ENCODE measurements around the gene LSM14A.

GRCh38 chr19:34217952-34218817 is 45.9 kb downstream of the LSM14A start:
- TF ChIP-seq GABPB1 (CRISPR knock-in tag; IDR thresholded peaks at IDR 0.05) (no peak), HMGXB4 (CRISPR knock-in tag; IDR thresholded peaks at IDR 0.05) (no peak), ZNF423 (CRISPR knock-in tag; IDR thresholded peaks at IDR 0.05) (no peak), CTCF (IDR thresholded peaks at IDR 0.05) (no peak), TP53 (CRISPR knock-in tag; IDR thresholded peaks at IDR 0.05) (no peak), SP1 (CRISPR knock-in tag; conservative IDR thresholded peaks at IDR 0.05) (no peak)
- TF ChIP-seq, protein P1, sequence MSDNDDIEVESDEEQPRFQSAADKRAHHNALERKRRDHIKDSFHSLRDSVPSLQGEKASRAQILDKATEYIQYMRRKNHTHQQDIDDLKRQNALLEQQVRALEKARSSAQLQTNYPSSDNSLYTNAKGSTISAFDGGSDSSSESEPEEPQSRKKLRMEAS (CRISPR knock-in tag; IDR thresholded peaks at IDR 0.05) = no peak
- TF ChIP-seq, protein P2, sequence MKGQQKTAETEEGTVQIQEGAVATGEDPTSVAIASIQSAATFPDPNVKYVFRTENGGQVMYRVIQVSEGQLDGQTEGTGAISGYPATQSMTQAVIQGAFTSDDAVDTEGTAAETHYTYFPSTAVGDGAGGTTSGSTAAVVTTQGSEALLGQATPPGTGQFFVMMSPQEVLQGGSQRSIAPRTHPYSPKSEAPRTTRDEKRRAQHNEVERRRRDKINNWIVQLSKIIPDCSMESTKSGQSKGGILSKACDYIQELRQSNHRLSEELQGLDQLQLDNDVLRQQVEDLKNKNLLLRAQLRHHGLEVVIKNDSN (CRISPR knock-in tag; IDR thresholded peaks at IDR 0.05) = no peak
